Suprapubic skin (tissue), 4 donors: ENCODE measurements around the gene PNMA6E. TPM values are rescaled to one million over a fixed set of nuclear protein-coding genes. Genes with fewer than 3 reads are reported as not detected.
"Not testable (repeated sequence)": the region's sequence is repeated elsewhere in the genome, so short reads cannot be mapped to it uniquely, and the experiment has no call there.

Experiments used
- DNase-seq, 2 donors: peaks; one replicate each; pipeline ENCODE4 v3.0.0-alpha.2; 2019; ENCODE audit warnings: low spot score in 2 of 2
- H3K27ac ChIP-seq: fragments of 200-600 bp; sonication (generic); one replicate; pipeline ENCODE4 v1.5.1; 2019
- H3K27me3 ChIP-seq: fragments of 200-600 bp; sonication (generic); one replicate; pipeline ENCODE4 v1.5.1; 2019
- H3K36me3 ChIP-seq: fragments of 200-600 bp; sonication (generic); one replicate; pipeline ENCODE4 v1.5.1; 2019
- H3K4me1 ChIP-seq: fragments of 200-600 bp; sonication (generic); one replicate; pipeline ENCODE4 v1.5.1; 2019
- H3K4me3 ChIP-seq: fragments of 200-600 bp; sonication (generic); one replicate; pipeline ENCODE4 v1.5.1; 2019; ENCODE audit warnings: mild to moderate bottlenecking
- H3K9me3 ChIP-seq: fragments of 200-600 bp; sonication (generic); one replicate; pipeline ENCODE4 v1.5.1; 2019
- CTCF ChIP-seq, 2 donors: fragments of 200-600 bp in 1 of 2; fragments of 450-650 bp in 1 of 2; sonication (generic) in 1 of 2; IDR thresholded peaks; one replicate each; pipeline ENCODE4 v1.5.1; 2016 to 2019; ENCODE audit warnings: antibody characterized with exemption in 2 of 2, mild to moderate bottlenecking in 1 of 2, moderate library complexity in 1 of 2
- EP300 ChIP-seq: sonication (generic); formaldehyde crosslinking; IDR thresholded peaks from one replicate; pipeline ENCODE4 v1.6.1; 2017; ENCODE audit warnings: antibody characterized with exemption
- POLR2A ChIP-seq, 2 donors: fragments of 450-650 bp; IDR thresholded peaks; one replicate each; pipeline ENCODE4 v1.6.1; 2017; ENCODE audit warnings: antibody characterized with exemption in 2 of 2, mild to moderate bottlenecking in 2 of 2, moderate library complexity in 2 of 2
- POLR2AphosphoS5 ChIP-seq, 3 donors: sonication (generic); formaldehyde crosslinking; IDR thresholded peaks; one replicate each; pipeline ENCODE4 v1.6.1; 2017; ENCODE audit warnings: antibody characterized with exemption in 3 of 3
- WGBS: methylation state at CpG from one replicate; pipeline ENCODE4 v1.1.5; 2018; 5-methylcytosine and 5-hydroxymethylcytosine counted together
- total RNA-seq, 4 donors: library from RNA; depleted of rRNA; stranded (reverse); fragments of >200 nt; gene quantifications; one replicate each; pipeline ENCODE4 v1.1.0, GENCODE V29; 2016

The PNMA6E gene
- total RNA-seq, 4 donors from 2014 or later = 0.29 TPM; not detected in 3

- TF ChIP-seq POLR2A (IDR thresholded peaks at IDR 0.05) (no peak), CTCF (IDR thresholded peaks at IDR 0.05) (no peak), EP300 (no peak), POLR2AphosphoS5 (IDR thresholded peaks at IDR 0.05) (no peak)
- Histone ChIP-seq H3K4me1 (no peaks in the 10 kb centered on the region), H3K27ac (no peak overlapping the region), H3K4me3 (no peak overlapping the region), H3K36me3 (no peaks in the 10 kb centered on the region), H3K9me3 (no peaks in the 10 kb centered on the region), H3K27me3 (no peaks in the 10 kb centered on the region)
- 93% methylated on average over 3 of the region's 10 CpGs for WGBS
- DNase-seq = peak in 1 of 2 donors; percentile 48
These were observed 13.0 kb downstream of the PNMA6E start for GRCh38 chrX:153387987-153388721.

GRCh38 chrX:153387345-153387744, 13.8 kb downstream of the PNMA6E start:
- H3K4me1 ChIP-seq = no peaks in the 10 kb centered on the region
- DNase-seq = no peak
- no peak overlapping the region for H3K27ac ChIP-seq
- H3K36me3 ChIP-seq = no peaks in the 10 kb centered on the region
- WGBS = 60% methylated on average over 4 of the region's 5 CpGs
- no peak for TF ChIP-seq CTCF (IDR thresholded peaks at IDR 0.05)
- TF ChIP-seq EP300 = no peak
- TF ChIP-seq POLR2AphosphoS5 (IDR thresholded peaks at IDR 0.05) = no peak
- no peak for TF ChIP-seq POLR2A (IDR thresholded peaks at IDR 0.05)
- no peaks in the 10 kb centered on the region for H3K9me3 ChIP-seq
- no peak overlapping the region for H3K4me3 ChIP-seq
- H3K27me3 ChIP-seq = no peaks in the 10 kb centered on the region

GRCh38 chrX:153386097-153386496, 15.1 kb downstream of the PNMA6E start:
- Histone ChIP-seq H3K27ac (no peak overlapping the region), H3K4me1 (no peaks in the 10 kb centered on the region), H3K9me3 (no peaks in the 10 kb centered on the region), H3K36me3 (no peaks in the 10 kb centered on the region), H3K4me3 (no peak overlapping the region), H3K27me3 (no peaks in the 10 kb centered on the region)
- no peak for DNase-seq
- 75% methylated on average over 5 of the region's 5 CpGs for WGBS
- no peak for TF ChIP-seq POLR2AphosphoS5 (IDR thresholded peaks at IDR 0.05)
- TF ChIP-seq POLR2A (IDR thresholded peaks at IDR 0.05) = no peak
- TF ChIP-seq EP300 = no peak
- TF ChIP-seq CTCF (IDR thresholded peaks at IDR 0.05) = no peak

GRCh38 chrX:153384973-153385372, 16.2 kb downstream of the PNMA6E start:
- H3K9me3 ChIP-seq, H3K27me3 ChIP-seq, H3K27ac ChIP-seq, H3K4me3 ChIP-seq, H3K36me3 ChIP-seq, DNase-seq, H3K4me1 ChIP-seq: not testable (repeated sequence)
- 88% methylated on average over 2 of the region's 2 CpGs for WGBS

GRCh38 chrX:153384390-153384789, 16.8 kb downstream of the PNMA6E start:
- TF ChIP-seq POLR2A (IDR thresholded peaks at IDR 0.05) = no peak
- no peak for TF ChIP-seq CTCF (IDR thresholded peaks at IDR 0.05)
- no peak for TF ChIP-seq POLR2AphosphoS5 (IDR thresholded peaks at IDR 0.05)
- TF ChIP-seq EP300 = no peak
- no peaks in the 10 kb centered on the region for H3K27me3 ChIP-seq
- whole genome bisulfite sequencing = 92% methylated on average over 6 of the region's 6 CpGs
- DNase-seq = no peak
- H3K9me3 ChIP-seq = no peaks in the 10 kb centered on the region
- H3K4me1 ChIP-seq = no peaks in the 10 kb centered on the region
- H3K27ac ChIP-seq = no peak overlapping the region
- H3K36me3 ChIP-seq = no peaks in the 10 kb centered on the region
- H3K4me3 ChIP-seq = no peak overlapping the region
